Fibroblast of skin of right quadriceps (primary cell): ENCODE data around the gene DDX11.
"Not testable (repeated sequence)": the region's sequence is repeated elsewhere in the genome, so short reads cannot be mapped to it uniquely, and the experiment has no call there.

Experiments used
- DNase-seq: peaks from one replicate; pipeline ENCODE4 v3.0.0-alpha.2; 2013

Gene DDX11

DNA sequence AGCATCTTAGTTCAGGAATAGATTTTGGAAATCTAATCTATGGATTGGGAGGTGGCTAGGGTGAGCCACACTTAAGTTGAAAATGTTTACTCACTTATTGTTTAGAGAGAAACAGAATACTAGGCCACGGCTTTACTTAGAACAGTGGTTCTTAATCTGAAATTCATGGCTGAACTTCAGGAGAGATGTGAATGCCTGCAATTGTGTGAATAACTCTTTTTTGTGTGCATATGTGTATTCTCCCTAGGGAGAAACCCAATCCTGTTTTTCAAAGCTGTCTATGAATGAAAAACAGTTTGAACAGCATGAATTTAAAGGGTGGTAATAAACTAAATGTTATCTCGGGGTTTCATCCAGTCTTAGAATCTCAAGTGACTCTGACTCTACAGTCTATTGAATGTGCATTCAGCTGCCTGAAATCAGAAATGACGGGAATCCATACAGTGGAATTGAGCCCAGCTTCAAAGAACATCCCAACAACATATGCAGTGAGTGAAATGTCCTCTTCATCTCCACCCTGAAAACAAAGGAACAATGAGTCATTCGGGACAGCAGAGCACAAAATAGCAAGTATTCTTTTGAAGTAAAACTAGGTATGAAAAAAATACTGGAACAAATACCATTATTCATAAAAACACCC, 53.7 kb downstream of the DDX11 start:
- DNase-seq: not testable (repeated sequence)

- not testable (repeated sequence) for DNase-seq
These were observed 62.9 kb downstream of the DDX11 start for GRCh38 chr12:31136581-31136980.

GRCh38 chr12:31144768-31145167, 71.1 kb downstream of the DDX11 start:
- DNase-seq: not testable (repeated sequence)

GRCh38 chr12:31145296-31145695, 71.6 kb downstream of the DDX11 start:
- not testable (repeated sequence) for DNase-seq

- DNase-seq: not testable (repeated sequence)
These were observed 73.8 kb downstream of the DDX11 start for GRCh38 chr12:31147415-31147814.

- DNase-seq: not testable (repeated sequence)
These were observed 77.1 kb downstream of the DDX11 start for GRCh38 chr12:31150766-31151165.
